IMR-90 (cell line): Measurements from ENCODE around the gene MIEF1. TPM values are rescaled to one million over a fixed set of nuclear protein-coding genes. Genes with fewer than 3 reads are reported as not detected.

Experiments used
- ATAC-seq: fragments of 200-7000 bp; cut with Tn5 transposase; 2 replicates; pipeline ENCODE4 v1.9.1; 2020; ENCODE audit warnings: low read depth, mild to moderate bottlenecking, moderate library complexity
- BruUV-seq: library from RNA; stranded (reverse); fragments of 400-500 nt; replicated peaks from 2 replicates; lab custom pipeline; 2021; lab: Mats Ljungman, UMichigan
- CTCF ChIA-PET: fragments of 300-600 bp; formaldehyde crosslinking; extraction: SDS; loops from one replicate; lab custom pipeline; 2021; ENCODE audit warnings: antibody characterized with exemption; lab: Yijun Ruan, JAX
- POLR2A ChIA-PET: fragments of 300-600 bp; sonication (Branson Sonifier 250); formaldehyde crosslinking; loops from one replicate; lab custom pipeline; 2022; ENCODE audit warnings: antibody characterized with exemption; ENCODE audit not compliant: unreplicated experiment; lab: Charles Lee
- DNase-seq: peaks from one replicate; pipeline ENCODE4 v3.0.0; 2013
- H2AFZ ChIP-seq: replicated peaks from 2 replicates; pipeline ENCODE3; 2013; ENCODE audit warnings: low read length, mild to moderate bottlenecking; ENCODE audit not compliant: poor library complexity
- H2AK5ac ChIP-seq: 2 replicates; pipeline ENCODE4 v1.6.1; 2013; ENCODE audit warnings: low read depth, low read length, inconsistent platforms
- H2AK9ac ChIP-seq: replicated peaks from 2 replicates; pipeline ENCODE3; 2013; ENCODE audit warnings: mild to moderate bottlenecking, low read depth, low read length, moderate library complexity; ENCODE audit not compliant: poor library complexity
- H2BK120ac ChIP-seq: 2 replicates; pipeline ENCODE4 v1.6.1; 2013; ENCODE audit warnings: low read depth, low read length, inconsistent platforms
- H2BK15ac ChIP-seq: 3 replicates; pipeline ENCODE4 v1.6.1; 2013; ENCODE audit warnings: low read depth, low read length, inconsistent platforms
- H2BK20ac ChIP-seq: 2 replicates; pipeline ENCODE4 v1.6.1; 2013; ENCODE audit warnings: low read depth, mild to moderate bottlenecking, inconsistent platforms, low read length, moderate library complexity
- H2BK5ac ChIP-seq: 2 replicates; pipeline ENCODE4 v1.6.1; 2013; ENCODE audit warnings: mild to moderate bottlenecking, low read depth, low read length, inconsistent platforms; ENCODE audit not compliant: poor library complexity, severe bottlenecking
- H3K14ac ChIP-seq: replicated peaks from 2 replicates; pipeline ENCODE4 v1.6.1; 2013; ENCODE audit warnings: low read depth, low read length, inconsistent platforms
- H3K18ac ChIP-seq: 2 replicates; pipeline ENCODE4 v1.6.1; 2013; ENCODE audit warnings: low read depth, low read length, control low read depth
- H3K23ac ChIP-seq: 2 replicates; pipeline ENCODE4 v1.6.1; 2013; ENCODE audit warnings: low read depth, low read length, inconsistent platforms
- H3K27ac ChIP-seq: 2 replicates; pipeline ENCODE4 v1.5.1; 2013; ENCODE audit warnings: mild to moderate bottlenecking, control low read depth, low read length; ENCODE audit not compliant: insufficient read depth
- H3K27me3 ChIP-seq: 2 replicates; pipeline ENCODE4 v1.6.1; 2013; ENCODE audit warnings: low read length; ENCODE audit not compliant: control insufficient read depth, insufficient read depth
- H3K36me3 ChIP-seq: 2 replicates; pipeline ENCODE4 v1.6.1; 2013; ENCODE audit warnings: low read length, mixed read lengths; ENCODE audit not compliant: control insufficient read depth, insufficient read depth
- H3K4ac ChIP-seq: 2 replicates; pipeline ENCODE4 v1.6.1; 2013; ENCODE audit warnings: low read depth, low read length, inconsistent platforms
- H3K4me1 ChIP-seq: 2 replicates; pipeline ENCODE4 v1.6.1; 2013; ENCODE audit warnings: low read length, mixed read lengths; ENCODE audit not compliant: control insufficient read depth, insufficient read depth
- H3K4me2 ChIP-seq: 2 replicates; pipeline ENCODE4 v1.6.1; 2013; ENCODE audit warnings: low read depth, mild to moderate bottlenecking, control low read depth, low read length, moderate library complexity
- H3K4me3 ChIP-seq: 2 replicates; pipeline ENCODE4 v1.5.1; 2013; ENCODE audit warnings: low read depth, mild to moderate bottlenecking, control low read depth, low read length, moderate library complexity; ENCODE audit not compliant: insufficient read depth
- H3K56ac ChIP-seq: 2 replicates; pipeline ENCODE4 v1.6.1; 2013; ENCODE audit warnings: low read length, inconsistent platforms; ENCODE audit not compliant: insufficient read depth; ENCODE audit errors: extremely low read depth
- H3K79me1 ChIP-seq, 2 experiments: 2 replicates each; pipeline ENCODE4 v1.6.1; 2013; ENCODE audit warnings: low read length in 2 of 2, inconsistent platforms in 1 of 2, low read depth in 1 of 2
- H3K9ac ChIP-seq: 2 replicates; pipeline ENCODE4 v1.6.1; 2013; ENCODE audit warnings: low read depth, low read length, control low read depth
- H3K9me1 ChIP-seq: 2 replicates; pipeline ENCODE4 v1.6.1; 2013; ENCODE audit warnings: low read length, inconsistent platforms; ENCODE audit not compliant: insufficient read depth
- H3K9me3 ChIP-seq: 2 replicates; pipeline ENCODE4 v1.6.1; 2013; ENCODE audit warnings: low read length; ENCODE audit not compliant: control insufficient read depth, insufficient read depth
- H4K20me1 ChIP-seq: 2 replicates; pipeline ENCODE4 v1.6.1; 2013; ENCODE audit warnings: low read length, inconsistent platforms; ENCODE audit not compliant: insufficient read depth
- H4K5ac ChIP-seq: 2 replicates; pipeline ENCODE4 v1.6.1; 2013; ENCODE audit warnings: mild to moderate bottlenecking, low read depth, low read length, control low read depth
- H4K8ac ChIP-seq, 2 experiments: 2 replicates each; pipeline ENCODE4 v1.6.1; 2013; ENCODE audit warnings: low read depth in 2 of 2, low read length in 2 of 2, control low read depth in 1 of 2, inconsistent platforms in 1 of 2
- H4K91ac ChIP-seq: 2 replicates; pipeline ENCODE4 v1.6.1; 2013; ENCODE audit warnings: low read depth, low read length, inconsistent platforms; ENCODE audit not compliant: insufficient read depth
- CEBPB ChIP-seq: IDR thresholded peaks from 2 replicates; pipeline ENCODE4 v1.6.1; 2012; ENCODE audit warnings: low read depth, low read length, improper control_type of control experiment
- FOS ChIP-seq: fragments of 150-350 bp; IDR thresholded peaks from 2 replicates; pipeline ENCODE4 v1.6.1; 2016; ENCODE audit warnings: low read depth, low read length
- WGBS, 2 experiments: methylation state at CpG; one replicate each; pipeline versions ENCODE4 v1.1.5 to v1.1.7; 2013; ENCODE audit warnings: missing lambda C conversion rate in 2 of 2; ENCODE audit not compliant: insufficient read length in 1 of 2; ENCODE audit errors: extremely low coverage in 2 of 2; 5-methylcytosine and 5-hydroxymethylcytosine counted together
- dilution Hi-C: fragments of 300-500 bp; cut with HindIII; formaldehyde crosslinking; loops from one replicate; pipeline ENCODE4 v1.14.3; 2018; ENCODE audit warnings: low sequenced_read_pairs; ENCODE audit not compliant: unreplicated experiment
- in situ Hi-C: fragments of 300-500 bp; cut with MboI; formaldehyde crosslinking; loops from 3 replicates; pipeline ENCODE4 v1.14.3; 2019; ENCODE audit warnings: low sequenced_read_pairs, inconsistent platforms, mixed read lengths
- intact Hi-C: fragments of 100-400 bp; cut with micrococcal nuclease; formaldehyde crosslinking; loops from 2 replicates; pipeline ENCODE4 v1.10.0; 2022
- polyA plus RNA-seq, 3 experiments: library from polyadenylated mRNA; depleted of rRNA; stranded (reverse); fragments of >200 nt; gene quantifications; 2 replicates each; pipeline ENCODE4 v1.2.3, GENCODE V29; 2012; ENCODE audit warnings: low replicate concordance in 1 of 3
- total RNA-seq: library from RNA; depleted of rRNA; stranded (reverse); fragments of >200 nt; gene quantifications from 2 replicates; pipeline ENCODE4 v1.2.3, GENCODE V29; 2012

Gene MIEF1
- total and polyA plus RNA-seq, 2 of the 4 experiments (the other 2 are of a cell fraction): 9.7 to 16.9 TPM

- H3K9ac ChIP-seq: peak overlapping the region; percentile 41; the same call in 1 of the 2 replicates
- H3K56ac ChIP-seq: peak overlapping the region; percentile 41; the same call in 1 of the 2 replicates
- peak overlapping the region; percentile 81 for H3K18ac ChIP-seq
- peak overlapping the region; percentile 56 for H3K27ac ChIP-seq
- dilution Hi-C loops (no loop called here), intact Hi-C loops (no loop called here), in situ Hi-C loops (no loop called here)
- no peaks in the 10 kb centered on the region for H3K36me3 ChIP-seq
- CTCF ChIA-PET: interaction anchor here (1.0 kb wide), 1 partner anchor 11 kb away, joined by 3 read pairs; no protein-coding TSS in a partner anchor
- no TSS peak for BruUV-seq
- no peaks in the 10 kb centered on the region for H3K9me3 ChIP-seq
- no peaks in the 10 kb centered on the region; the same call in 1 of the 2 replicates for H3K27me3 ChIP-seq
- no peaks in the 10 kb centered on the region for H3K79me1 ChIP-seq
- H3K23ac ChIP-seq: peak overlapping the region; percentile 86
- peak overlapping the region; percentile 82 for H2AK5ac ChIP-seq
- DNase-seq (peak; percentile 51), ATAC-seq (peak; percentile 74)
- POLR2A ChIA-PET: interaction anchor here (1.0 kb wide), 1 partner anchor 22 kb away, joined by 3 read pairs; no protein-coding TSS in a partner anchor
- H2AK9ac ChIP-seq: peak overlapping the region; percentile 90
- peak overlapping the region; percentile 69; the same call in 2 of the 3 replicates for H2BK15ac ChIP-seq
- H2BK120ac ChIP-seq: peak overlapping the region; percentile 95
- peak overlapping the region; percentile 91 for H2BK20ac ChIP-seq
- WGBS, 2 experiments: 87% methylated on average over 3 of the region's 13 CpGs; no CpG with 5 or more reads in 1 of the 2 experiments
- peak overlapping the region; percentile 96 for H4K91ac ChIP-seq
- peak overlapping the region; percentile 96 for H3K4ac ChIP-seq
- TF ChIP-seq FOS (no peak), CEBPB (peak; percentile 38; the same call in 1 of the 2 replicates)
- H3K4me3 ChIP-seq: no peak overlapping the region
- H4K8ac ChIP-seq: peak overlapping the region; percentile 46 to 88; a peak in 3 of 4 replicates
- peak overlapping the region; percentile 73 for H4K5ac ChIP-seq
- peak overlapping the region; percentile 68 for H2BK5ac ChIP-seq
- H3K9me1 ChIP-seq: peaks cover 23% of the 10 kb centered on the region
- peak overlapping the region; percentile 82 for H3K14ac ChIP-seq
- peak overlapping the region; percentile 92 for H2AFZ ChIP-seq
- H3K4me1 ChIP-seq: peaks cover 40% of the 10 kb centered on the region
- H3K4me2 ChIP-seq: peak overlapping the region; percentile 27; the same call in 1 of the 2 replicates
- H4K20me1 ChIP-seq: no peaks in the 10 kb centered on the region
Observed at GRCh38 chr22:39471381-39472141, 30.5 kb upstream of the MIEF1 start.
